GM20431 (cell line): ENCODE measurements around the gene PHF5A.
"Not testable (repeated sequence)": the region's sequence is repeated elsewhere in the genome, so short reads cannot be mapped to it uniquely, and the experiment has no call there.

Experiments
- in situ Hi-C: fragments of 300-500 bp; cut with MseI, MboI; formaldehyde crosslinking; loops from one replicate; pipeline ENCODE4 v1.15.0; 2020; ENCODE audit warnings: low sequenced_read_pairs; ENCODE audit not compliant: unreplicated experiment

The PHF5A gene

GRCh38 chr22:41488596-41489385 is 20.3 kb upstream of the PHF5A start:
- in situ Hi-C loops = no loop called here

- in situ Hi-C loops = no loop called here
Observed at GRCh38 chr22:41488076-41488475, 19.6 kb upstream of the PHF5A start.

- in situ Hi-C loops = no loop called here
Observed at GRCh38 chr22:41487037-41487935, 18.8 kb upstream of the PHF5A start.

GRCh38 chr22:41485033-41485432 is 16.5 kb upstream of the PHF5A start:
- in situ Hi-C loops = no loop called here

GRCh38 chr22:41482319-41482935 is 13.9 kb upstream of the PHF5A start:
- in situ Hi-C loops = no loop called here

- in situ Hi-C loops = no loop called here
Observed at GRCh38 chr22:41481925-41482318, 13.4 kb upstream of the PHF5A start.

- in situ Hi-C loops = no loop called here
Observed at GRCh38 chr22:41481131-41481830, 12.8 kb upstream of the PHF5A start.

GRCh38 chr22:41480397-41480735 is 11.9 kb upstream of the PHF5A start:
- in situ Hi-C loops = no loop called here

GRCh38 chr22:41479671-41480396 is 11.3 kb upstream of the PHF5A start:
- in situ Hi-C loops = no loop called here

GRCh38 chr22:41478891-41479521 is 10.5 kb upstream of the PHF5A start:
- in situ Hi-C loops = no loop called here

- in situ Hi-C loops = no loop called here
Observed at GRCh38 chr22:41478473-41478872, 10.0 kb upstream of the PHF5A start.

- in situ Hi-C loops = no loop called here
Observed at GRCh38 chr22:41474872-41475451, 6.5 kb upstream of the PHF5A start.

- in situ Hi-C loops = no loop called here
Observed at GRCh38 chr22:41471568-41471967, 3.1 kb upstream of the PHF5A start.

GRCh38 chr22:41470886-41471285 is 2.4 kb upstream of the PHF5A start:
- in situ Hi-C loops = no loop called here

- in situ Hi-C loops = no loop called here
Observed at GRCh38 chr22:41469218-41469851, 843 bp upstream of the PHF5A start.

GRCh38 chr22:41461901-41462300 is 6.6 kb downstream of the PHF5A start:
- in situ Hi-C loops = no loop called here

- in situ Hi-C loops = not testable (repeated sequence)
Observed at GRCh38 chr22:41460071-41460470, 8.4 kb downstream of the PHF5A start.

GRCh38 chr22:41459431-41459830 is 9.1 kb downstream of the PHF5A start:
- in situ Hi-C loops = no loop called here
